HG02938 (cell line): ENCODE data around the gene KLHDC9.
"Not testable (repeated sequence)": the region's sequence is repeated elsewhere in the genome, so short reads cannot be mapped to it uniquely, and the experiment has no call there.

Source experiments
- ATAC-seq: cut with Tn5 transposase; IDR thresholded peaks from one replicate; pipeline ENCODE4 v1.9.1; 2021; ENCODE audit warnings: mild to moderate bottlenecking, moderate library complexity; ENCODE audit not compliant: unreplicated experiment

The KLHDC9 gene

GRCh38 chr1:161098210-161099068 lies at the start of gene KLHDC9:
Gene KLHDC9 (plus strand): TSS chr1:161098361. CDS start chr1:161098536, 175 bp downstream.
- peak; percentile 69 for ATAC-seq

GRCh38 chr1:161048949-161049722 lies 49.0 kb upstream of the KLHDC9 start:
- no peak for ATAC-seq

- ATAC-seq, result no peak
These were observed 46.9 kb upstream of the KLHDC9 start for GRCh38 chr1:161051219-161051618.

GRCh38 chr1:161052899-161053298 lies 45.3 kb upstream of the KLHDC9 start:
- ATAC-seq, result no peak

GRCh38 chr1:161054232-161054631 lies 43.9 kb upstream of the KLHDC9 start:
- no peak for ATAC-seq

- ATAC-seq, result no peak
These were observed 43.4 kb upstream of the KLHDC9 start for GRCh38 chr1:161054805-161055204.

GRCh38 chr1:161059293-161059692 lies 38.9 kb upstream of the KLHDC9 start:
- ATAC-seq, result no peak

GRCh38 chr1:161061419-161061818 lies 36.7 kb upstream of the KLHDC9 start:
- no peak for ATAC-seq

GRCh38 chr1:161063936-161064335 lies 34.2 kb upstream of the KLHDC9 start:
- ATAC-seq, result not testable (repeated sequence)

- not testable (repeated sequence) for ATAC-seq
These were observed 32.5 kb upstream of the KLHDC9 start for GRCh38 chr1:161065681-161066080.

GRCh38 chr1:161066694-161067093 lies 31.5 kb upstream of the KLHDC9 start:
- ATAC-seq, result no peak

- ATAC-seq, result peak; percentile 46
These were observed 29.6 kb upstream of the KLHDC9 start for GRCh38 chr1:161068306-161069234.

GRCh38 chr1:161069241-161069640 lies 28.9 kb upstream of the KLHDC9 start:
- peak; percentile 7 for ATAC-seq

- ATAC-seq, result peak; percentile 87
These were observed 28.4 kb upstream of the KLHDC9 start, which contains the start of gene ARHGAP30 for GRCh38 chr1:161069731-161070270. Gene ARHGAP30 (minus strand): TSS chr1:161069891. CDS start chr1:161069624, 267 bp downstream.

- no peak for ATAC-seq
These were observed 27.4 kb upstream of the KLHDC9 start for GRCh38 chr1:161070761-161071160.

- no peak for ATAC-seq
These were observed 26.2 kb upstream of the KLHDC9 start for GRCh38 chr1:161071886-161072371.

GRCh38 chr1:161072751-161073449 lies 25.3 kb upstream of the KLHDC9 start:
- no peak for ATAC-seq

GRCh38 chr1:161073474-161074121 lies 24.6 kb upstream of the KLHDC9 start:
- ATAC-seq, result no peak
